ENCODE data around the gene IL2RA.
"Not testable (repeated sequence)": the region's sequence is repeated elsewhere in the genome, so short reads cannot be mapped to it uniquely, and the experiment has no call there.

IL2RA gene

GRCh38 chr10:6056411-6057135 is 5.6 kb downstream of the IL2RA start:
- DNase-seq, result no peak

GRCh38 chr10:6055929-6056328 is 6.2 kb downstream of the IL2RA start:
- DNase-seq, result no peak

GRCh38 chr10:6054884-6055283 is 7.3 kb downstream of the IL2RA start:
- DNase-seq, result no peak

- DNase-seq, result no peak
Measured at GRCh38 chr10:6053816-6054631, 8.1 kb downstream of the IL2RA start.

- DNase-seq, result no peak
Measured at GRCh38 chr10:6053303-6053702, 8.9 kb downstream of the IL2RA start.

GRCh38 chr10:6052247-6053221 is 9.6 kb downstream of the IL2RA start:
- no peak for DNase-seq

- peak; percentile 14 for DNase-seq
Measured at GRCh38 chr10:6050801-6051445, 11.2 kb downstream of the IL2RA start.

GRCh38 chr10:6049031-6049400 is 13.2 kb downstream of the IL2RA start:
- DNase-seq, result no peak

GRCh38 chr10:6048281-6049030 is 13.7 kb downstream of the IL2RA start:
- no peak for DNase-seq

- no peak for DNase-seq
Measured at GRCh38 chr10:6047847-6048246, 14.3 kb downstream of the IL2RA start.

- DNase-seq, result no peak
Measured at GRCh38 chr10:6046773-6047611, 15.2 kb downstream of the IL2RA start.

- no peak for DNase-seq
Measured at GRCh38 chr10:6045878-6046772, 16.0 kb downstream of the IL2RA start.

GRCh38 chr10:6045314-6045848 is 16.8 kb downstream of the IL2RA start:
- no peak for DNase-seq

- no peak for DNase-seq
Measured at GRCh38 chr10:6044751-6045313, 17.3 kb downstream of the IL2RA start.

- no peak for DNase-seq
Measured at GRCh38 chr10:6044060-6044459, 18.1 kb downstream of the IL2RA start.

- not testable (repeated sequence) for DNase-seq
Measured at GRCh38 chr10:6043377-6043776, 18.8 kb downstream of the IL2RA start.

GRCh38 chr10:6040205-6040604 is 22.0 kb downstream of the IL2RA start:
- no peak for DNase-seq

GRCh38 chr10:6039711-6040110 is 22.5 kb downstream of the IL2RA start:
- no peak for DNase-seq

GRCh38 chr10:6038071-6038631 is 24.0 kb downstream of the IL2RA start:
- no peak for DNase-seq

Data from NCI-H2107 (cell line).